HCT116 (cell line): ENCODE results near the gene CRHBP. TPM values are rescaled to one million over a fixed set of nuclear protein-coding genes. Genes with fewer than 3 reads are reported as not detected.

Experiments
- ATAC-seq: fragments of 200-7000 bp; cut with Tn5 transposase; 2 replicates; pipeline ENCODE4 v1.9.1; 2020; ENCODE audit warnings: mild to moderate bottlenecking, moderate library complexity
- Bru-seq: library from RNA; stranded (reverse); fragments of 400-500 nt; gene quantifications from one replicate; lab custom pipeline; 2021; lab: Mats Ljungman, UMichigan
- BruChase-seq, 2 experiments: library from RNA; stranded (reverse); fragments of 400-500 nt; gene quantifications; one replicate each; lab custom pipeline; 2021; lab: Mats Ljungman, UMichigan
- BruUV-seq: library from RNA; stranded (reverse); fragments of 400-500 nt; replicated peaks from 2 replicates; lab custom pipeline; 2021; lab: Mats Ljungman, UMichigan
- CTCF ChIA-PET: fragments of 300-600 bp; sonication (Branson Sonifier 250); formaldehyde crosslinking; loops from one replicate; lab custom pipeline; 2021; ENCODE audit warnings: antibody characterized with exemption; lab: Charles Lee
- POLR2A ChIA-PET: fragments of 300-600, 350-600 bp; sonication (Branson Sonifier 250); formaldehyde crosslinking; loops from one replicate; lab custom pipeline; 2021; ENCODE audit warnings: antibody characterized with exemption; lab: Charles Lee
- RAD21 ChIA-PET, 2 experiments: fragments of 300-600 bp; sonication (Branson Sonifier 250); formaldehyde crosslinking; loops; one replicate each; lab custom pipeline; 2023; ENCODE audit warnings: low total read pairs in 2 of 2; ENCODE audit not compliant: uncharacterized antibody in 2 of 2, unreplicated experiment in 2 of 2, low non-redundant PET in 1 of 2; lab: Charles Lee
- DNase-seq: peaks from one replicate; pipeline ENCODE4 v3.0.0-alpha.2; 2010; ENCODE audit warnings: low read depth, low spot score
- H2AFZ ChIP-seq: fragments of 200-600 bp; shearing (Covaris generic), sonication (generic); 2 replicates; pipeline ENCODE4 v1.6.1; 2017; ENCODE audit warnings: low read depth, mixed run types, mixed read lengths, antibody characterized with exemption, low read length; ENCODE audit not compliant: poor library complexity, severe bottlenecking
- H3K27ac ChIP-seq: 2 replicates; pipeline ENCODE4 v1.5.1; 2012; ENCODE audit warnings: low read depth, low read length
- H3K27me3 ChIP-seq: fragments of 200-600 bp; sonication (generic); 2 replicates; pipeline ENCODE4 v1.6.1; 2016; ENCODE audit warnings: mixed run types, low read length, mixed read lengths; ENCODE audit not compliant: insufficient read depth
- H3K36me3 ChIP-seq, 2 experiments: fragments of 200-500 bp in 1 of 2; fragments of 200-600 bp in 1 of 2; sonication (Bioruptor generic) in 1 of 2; sonication (generic) in 1 of 2; 2 replicates each; pipeline versions ENCODE4 v1.5.1 to v1.6.1; 2014 to 2016; ENCODE audit warnings: low read length in 2 of 2, inconsistent platforms in 1 of 2, mixed read lengths in 1 of 2, mixed run types in 1 of 2; ENCODE audit not compliant: insufficient read depth in 2 of 2, control insufficient read depth in 1 of 2
- H3K4me1 ChIP-seq, 2 experiments: fragments of 200-600 bp in 1 of 2; sonication (generic) in 1 of 2; 2 replicates each; pipeline versions ENCODE4 v1.5.1 to v1.6.1; 2012 to 2017; ENCODE audit warnings: low read length in 2 of 2, inconsistent platforms in 1 of 2, mild to moderate bottlenecking in 1 of 2, mixed read lengths in 1 of 2, mixed run types in 1 of 2, moderate library complexity in 1 of 2; ENCODE audit not compliant: insufficient read depth in 2 of 2, control insufficient read depth in 1 of 2
- H3K4me2 ChIP-seq: fragments of 200-600 bp; sonication (generic); 2 replicates; pipeline ENCODE4 v1.6.1; 2017; ENCODE audit warnings: mixed run types, low read length, mixed read lengths
- H3K4me3 ChIP-seq, 2 experiments: fragments of 200-600 bp in 1 of 2; sonication (generic) in 1 of 2; replicated peaks in 1 of 2; 2 replicates each; pipeline ENCODE4 v1.5.1; 2011 to 2016; ENCODE audit warnings: low read length in 2 of 2, control low read depth in 1 of 2, low read depth in 1 of 2, mild to moderate bottlenecking in 1 of 2, mixed read lengths in 1 of 2, mixed run types in 1 of 2
- H3K79me2 ChIP-seq: fragments of 200-600 bp; sonication (generic); 2 replicates; pipeline ENCODE4 v1.6.1; 2017; ENCODE audit warnings: mild to moderate bottlenecking, mixed run types, low read length, moderate library complexity, mixed read lengths; ENCODE audit not compliant: insufficient read depth
- H3K9ac ChIP-seq: fragments of 200-600 bp; sonication (generic); 2 replicates; pipeline ENCODE4 v1.6.1; 2016; ENCODE audit warnings: low read length, mixed read lengths
- H3K9me2 ChIP-seq: fragments of 200-600 bp; sonication (generic), shearing (Covaris generic); 2 replicates; pipeline ENCODE4 v1.6.1; 2017; ENCODE audit warnings: mixed run types, mild to moderate bottlenecking, moderate library complexity; ENCODE audit not compliant: insufficient read depth
- H3K9me3 ChIP-seq, 2 experiments: fragments of 200-500 bp in 1 of 2; fragments of 200-600 bp in 1 of 2; sonication (Bioruptor generic) in 1 of 2; sonication (generic) in 1 of 2; 2 replicates each; pipeline ENCODE4 v1.6.1; 2014 to 2017; ENCODE audit warnings: low read length in 2 of 2, mixed read lengths in 2 of 2, inconsistent platforms in 1 of 2, low read depth in 1 of 2, mild to moderate bottlenecking in 1 of 2, mixed run types in 1 of 2, moderate library complexity in 1 of 2; ENCODE audit not compliant: control insufficient read depth in 1 of 2, insufficient read depth in 1 of 2
- H4K20me1 ChIP-seq: fragments of 200-600 bp; sonication (generic), shearing (Covaris generic); 2 replicates; pipeline ENCODE4 v1.6.1; 2017; ENCODE audit warnings: mixed run types, mild to moderate bottlenecking, moderate library complexity; ENCODE audit not compliant: insufficient read depth
- ELF1 ChIP-seq: IDR thresholded peaks from 2 replicates; pipeline ENCODE4 v1.6.1; 2012; ENCODE audit warnings: low read depth, borderline replicate concordance
- EZH2phosphoT487 ChIP-seq: fragments of 200-600 bp; IDR thresholded peaks from 2 replicates; pipeline ENCODE4 v1.6.1; 2018; ENCODE audit warnings: antibody characterized with exemption, borderline replicate concordance
- FOSL1 ChIP-seq: IDR thresholded peaks from 2 replicates; pipeline ENCODE4 v1.6.1; 2012; ENCODE audit warnings: low read depth
- POLR2A ChIP-seq: IDR thresholded peaks from 2 replicates; pipeline ENCODE4 v1.7.0; 2011; ENCODE audit warnings: borderline replicate concordance; ENCODE audit not compliant: insufficient read depth, insufficient read length; ENCODE audit errors: extremely low read depth
- RAD21 ChIP-seq: IDR thresholded peaks from 2 replicates; pipeline ENCODE4 v1.6.1; 2012; ENCODE audit warnings: low read depth, mild to moderate bottlenecking
- SIN3A ChIP-seq: IDR thresholded peaks from 2 replicates; pipeline ENCODE4 v1.6.1; 2012; ENCODE audit warnings: low read depth
- SP1 ChIP-seq: IDR thresholded peaks from 2 replicates; pipeline ENCODE4 v1.6.1; 2012; ENCODE audit warnings: low read depth
- SRF ChIP-seq: IDR thresholded peaks from 2 replicates; pipeline ENCODE4 v1.6.1; 2012; ENCODE audit warnings: low read depth
- TCF7L2 ChIP-seq: IDR thresholded peaks from 2 replicates; pipeline ENCODE4 v1.7.0; 2011; ENCODE audit warnings: borderline replicate concordance, inconsistent platforms; ENCODE audit not compliant: insufficient read depth, insufficient read length; ENCODE audit errors: extremely low read depth
- YY1 ChIP-seq: IDR thresholded peaks from 2 replicates; pipeline ENCODE4 v1.6.1; 2011; ENCODE audit warnings: low read length, low read depth, moderate library complexity, mild to moderate bottlenecking; ENCODE audit not compliant: insufficient replicate concordance; ENCODE audit errors: extremely low read depth
- intact Hi-C: fragments of 100-400 bp; cut with micrococcal nuclease; formaldehyde crosslinking; loops from 2 replicates; pipeline ENCODE4 v1.10.0; 2022
- long read RNA-seq: library from polyadenylated mRNA; unstranded; transcript quantifications from one replicate; pipeline ENCODE4 v2.0.0, GENCODE V29; 2021; ENCODE audit not compliant: unreplicated experiment
- polyA plus RNA-seq: library from polyadenylated mRNA; unstranded; fragments of >200 nt; gene quantifications from 2 replicates; pipeline ENCODE4 v1.2.1, GENCODE V29; 2012; ENCODE audit warnings: missing spikeins
- total RNA-seq: library from RNA; stranded (reverse); gene quantifications from one replicate; pipeline ENCODE4 v1.2.1, GENCODE V29; 2021; ENCODE audit not compliant: unreplicated experiment
- TF ChIP-seq, protein P1 (sequence below): IDR thresholded peaks from 2 replicates; pipeline ENCODE4 v1.6.1; 2012; ENCODE audit warnings: low read depth
- TF ChIP-seq, protein P2 (sequence below), 3 experiments: fragments of 200-600 bp in 1 of 3; sonication (generic) in 1 of 3; IDR thresholded peaks in 2 of 3; conservative IDR thresholded peaks in 1 of 3; 2 replicates each; pipeline ENCODE4 v1.5.1; 2012 to 2017; ENCODE audit warnings: low read depth in 2 of 3, low read length in 2 of 3, antibody characterized with exemption in 1 of 3, borderline replicate concordance in 1 of 3, control low read depth in 1 of 3, mild to moderate bottlenecking in 1 of 3, mixed read lengths in 1 of 3, mixed run types in 1 of 3, moderate library complexity in 1 of 3; ENCODE audit not compliant: insufficient read depth in 1 of 3

Gene CRHBP, protein sequence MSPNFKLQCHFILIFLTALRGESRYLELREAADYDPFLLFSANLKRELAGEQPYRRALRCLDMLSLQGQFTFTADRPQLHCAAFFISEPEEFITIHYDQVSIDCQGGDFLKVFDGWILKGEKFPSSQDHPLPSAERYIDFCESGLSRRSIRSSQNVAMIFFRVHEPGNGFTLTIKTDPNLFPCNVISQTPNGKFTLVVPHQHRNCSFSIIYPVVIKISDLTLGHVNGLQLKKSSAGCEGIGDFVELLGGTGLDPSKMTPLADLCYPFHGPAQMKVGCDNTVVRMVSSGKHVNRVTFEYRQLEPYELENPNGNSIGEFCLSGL
- not detected for total RNA-seq
- 0.25 TPM in 1 of 2 replicates, not detected in the other for polyA plus RNA-seq
- not detected for Bru-seq, nascent RNA
- BruChase-seq, experiment 1, labeled RNA remaining after a 6-hour chase, result not detected
- BruChase-seq, experiment 2, labeled RNA remaining after a 2-hour chase, result percentile 8 among the genes with signal in this experiment
- long read RNA-seq, result 0 reads

GRCh38 chr5:76952795-76953536 lies at the start of gene CRHBP:
Gene CRHBP (plus strand): TSS chr5:76953045. CDS start chr5:76953135, 90 bp downstream.
- CTCF ChIA-PET, result no interaction called here
- no peak within 1 kb of the TSS for H2AFZ ChIP-seq
- intact Hi-C loops, result no loop called here

DNA sequence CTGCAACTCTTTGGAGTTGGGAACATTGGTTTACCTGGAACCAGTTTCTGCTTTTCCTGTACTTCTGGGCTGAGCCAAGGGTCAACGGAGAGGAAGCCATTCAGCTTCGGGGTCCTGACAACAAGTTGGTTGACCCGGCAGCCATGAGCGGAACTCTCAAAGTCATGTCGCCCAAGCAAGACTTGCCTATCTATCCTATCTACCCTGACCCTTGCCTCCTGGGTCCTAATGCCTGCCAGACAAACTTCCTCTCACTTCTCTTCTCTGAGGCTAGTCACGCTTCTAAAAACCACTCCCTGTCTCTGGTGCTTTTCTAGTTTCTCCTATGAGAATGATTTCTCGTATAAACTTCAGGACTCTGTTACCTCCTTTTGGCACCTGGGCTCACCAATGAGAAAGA lies 44.7 kb upstream of the CRHBP start:
- H4K20me1 ChIP-seq, result no peaks in the 10 kb centered on the region
- H3K79me2 ChIP-seq, result no peaks in the 10 kb centered on the region
- H3K4me2 ChIP-seq, result no peak overlapping the region
- ChIA-PET POLR2A (no interaction called here), CTCF (no interaction called here), RAD21 (no interaction called here)
- no peaks in the 10 kb centered on the region for H3K27me3 ChIP-seq
- intact Hi-C loops, result no loop called here
- H3K4me1 ChIP-seq, result no peaks in the 10 kb centered on the region
- no TSS peak for BruUV-seq
- no peak overlapping the region for H3K27ac ChIP-seq
- no peak overlapping the region for H2AFZ ChIP-seq
- no peak overlapping the region for H3K9ac ChIP-seq
- no peaks in the 10 kb centered on the region for H3K9me3 ChIP-seq
- no peaks in the 10 kb centered on the region for H3K9me2 ChIP-seq
- no peak for ATAC-seq
- H3K36me3 ChIP-seq, result no peaks in the 10 kb centered on the region
- H3K4me3 ChIP-seq, result no peak overlapping the region
- no peak for DNase-seq
- no peak for TF ChIP-seq ELF1
- TF ChIP-seq TCF7L2, result no peak
- TF ChIP-seq, protein P1, sequence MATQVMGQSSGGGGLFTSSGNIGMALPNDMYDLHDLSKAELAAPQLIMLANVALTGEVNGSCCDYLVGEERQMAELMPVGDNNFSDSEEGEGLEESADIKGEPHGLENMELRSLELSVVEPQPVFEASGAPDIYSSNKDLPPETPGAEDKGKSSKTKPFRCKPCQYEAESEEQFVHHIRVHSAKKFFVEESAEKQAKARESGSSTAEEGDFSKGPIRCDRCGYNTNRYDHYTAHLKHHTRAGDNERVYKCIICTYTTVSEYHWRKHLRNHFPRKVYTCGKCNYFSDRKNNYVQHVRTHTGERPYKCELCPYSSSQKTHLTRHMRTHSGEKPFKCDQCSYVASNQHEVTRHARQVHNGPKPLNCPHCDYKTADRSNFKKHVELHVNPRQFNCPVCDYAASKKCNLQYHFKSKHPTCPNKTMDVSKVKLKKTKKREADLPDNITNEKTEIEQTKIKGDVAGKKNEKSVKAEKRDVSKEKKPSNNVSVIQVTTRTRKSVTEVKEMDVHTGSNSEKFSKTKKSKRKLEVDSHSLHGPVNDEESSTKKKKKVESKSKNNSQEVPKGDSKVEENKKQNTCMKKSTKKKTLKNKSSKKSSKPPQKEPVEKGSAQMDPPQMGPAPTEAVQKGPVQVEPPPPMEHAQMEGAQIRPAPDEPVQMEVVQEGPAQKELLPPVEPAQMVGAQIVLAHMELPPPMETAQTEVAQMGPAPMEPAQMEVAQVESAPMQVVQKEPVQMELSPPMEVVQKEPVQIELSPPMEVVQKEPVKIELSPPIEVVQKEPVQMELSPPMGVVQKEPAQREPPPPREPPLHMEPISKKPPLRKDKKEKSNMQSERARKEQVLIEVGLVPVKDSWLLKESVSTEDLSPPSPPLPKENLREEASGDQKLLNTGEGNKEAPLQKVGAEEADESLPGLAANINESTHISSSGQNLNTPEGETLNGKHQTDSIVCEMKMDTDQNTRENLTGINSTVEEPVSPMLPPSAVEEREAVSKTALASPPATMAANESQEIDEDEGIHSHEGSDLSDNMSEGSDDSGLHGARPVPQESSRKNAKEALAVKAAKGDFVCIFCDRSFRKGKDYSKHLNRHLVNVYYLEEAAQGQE, result no peak
- no peak for TF ChIP-seq SP1
- no peak for TF ChIP-seq RAD21
- TF ChIP-seq YY1, result no peak
- no peak for TF ChIP-seq FOSL1
- no peak for TF ChIP-seq EZH2phosphoT487
- TF ChIP-seq SRF, result no peak
- TF ChIP-seq POLR2A, result no peak
- TF ChIP-seq, protein P2, sequence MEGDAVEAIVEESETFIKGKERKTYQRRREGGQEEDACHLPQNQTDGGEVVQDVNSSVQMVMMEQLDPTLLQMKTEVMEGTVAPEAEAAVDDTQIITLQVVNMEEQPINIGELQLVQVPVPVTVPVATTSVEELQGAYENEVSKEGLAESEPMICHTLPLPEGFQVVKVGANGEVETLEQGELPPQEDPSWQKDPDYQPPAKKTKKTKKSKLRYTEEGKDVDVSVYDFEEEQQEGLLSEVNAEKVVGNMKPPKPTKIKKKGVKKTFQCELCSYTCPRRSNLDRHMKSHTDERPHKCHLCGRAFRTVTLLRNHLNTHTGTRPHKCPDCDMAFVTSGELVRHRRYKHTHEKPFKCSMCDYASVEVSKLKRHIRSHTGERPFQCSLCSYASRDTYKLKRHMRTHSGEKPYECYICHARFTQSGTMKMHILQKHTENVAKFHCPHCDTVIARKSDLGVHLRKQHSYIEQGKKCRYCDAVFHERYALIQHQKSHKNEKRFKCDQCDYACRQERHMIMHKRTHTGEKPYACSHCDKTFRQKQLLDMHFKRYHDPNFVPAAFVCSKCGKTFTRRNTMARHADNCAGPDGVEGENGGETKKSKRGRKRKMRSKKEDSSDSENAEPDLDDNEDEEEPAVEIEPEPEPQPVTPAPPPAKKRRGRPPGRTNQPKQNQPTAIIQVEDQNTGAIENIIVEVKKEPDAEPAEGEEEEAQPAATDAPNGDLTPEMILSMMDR (IDR thresholded peaks at IDR 0.05 in 2 of 3, conservative IDR thresholded peaks at IDR 0.05 in 1 of 3; ENCODE audit: borderline replicate concordance in 1 of 3, insufficient read depth in 1 of 3, low read depth in 2 of 3, low read length in 2 of 3), result no peak
- no peak for TF ChIP-seq SIN3A

More at GRCh38 chr5:76952795-76953536, at the start of gene CRHBP:
- Histone ChIP-seq H3K27me3 (no peaks in the 10 kb centered on the region), H3K9ac (no peak within 1 kb of the TSS), H3K9me2 (no peaks in the 10 kb centered on the region), H3K4me2 (no peak within 1 kb of the TSS), H3K9me3 (no peaks in the 10 kb centered on the region), H3K4me3 (no peak within 1 kb of the TSS), H3K27ac (no peak within 1 kb of the TSS), H3K36me3 (no peaks in the 10 kb centered on the region), H3K4me1 (no peaks in the 10 kb centered on the region), H3K79me2 (no peaks in the 10 kb centered on the region), H4K20me1 (no peaks in the 10 kb centered on the region)
- BruUV-seq, result no TSS peak
- DNase-seq, result no peak
- ChIA-PET POLR2A (no interaction called here), RAD21 (no interaction called here)
- TF ChIP-seq SIN3A, result no peak
- ATAC-seq, result no peak
